Limb (tissue), 2 donors: ENCODE results near the gene OR1F1.

Source experiments
- DNase-seq, 2 donors: peaks; one replicate each; pipeline ENCODE4 v3.0.0-alpha.2; 2016; ENCODE audit errors: extremely low spot score in 2 of 2

The OR1F1 gene

DNA sequence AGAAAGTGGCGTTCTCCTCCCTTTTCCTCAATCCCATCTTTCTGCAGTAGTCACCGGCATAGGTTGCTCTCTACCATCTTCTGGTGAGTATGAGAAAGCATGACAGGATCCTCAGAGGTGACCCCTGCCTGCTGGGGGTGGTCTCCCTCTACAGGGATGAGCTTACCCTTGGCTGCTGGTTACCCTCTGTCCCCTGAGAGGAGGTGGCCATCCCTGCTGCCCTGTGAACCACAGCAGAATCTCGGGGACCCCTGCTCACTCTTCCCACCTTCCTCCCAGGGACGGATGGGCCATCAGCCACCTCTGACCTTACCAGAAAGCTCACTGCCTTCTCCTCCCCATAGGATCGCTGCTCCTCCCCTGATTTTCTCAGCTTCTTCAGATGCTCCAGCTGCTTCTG lies 60.6 kb downstream of the OR1F1 start:
- DNase-seq = no peak

DNA sequence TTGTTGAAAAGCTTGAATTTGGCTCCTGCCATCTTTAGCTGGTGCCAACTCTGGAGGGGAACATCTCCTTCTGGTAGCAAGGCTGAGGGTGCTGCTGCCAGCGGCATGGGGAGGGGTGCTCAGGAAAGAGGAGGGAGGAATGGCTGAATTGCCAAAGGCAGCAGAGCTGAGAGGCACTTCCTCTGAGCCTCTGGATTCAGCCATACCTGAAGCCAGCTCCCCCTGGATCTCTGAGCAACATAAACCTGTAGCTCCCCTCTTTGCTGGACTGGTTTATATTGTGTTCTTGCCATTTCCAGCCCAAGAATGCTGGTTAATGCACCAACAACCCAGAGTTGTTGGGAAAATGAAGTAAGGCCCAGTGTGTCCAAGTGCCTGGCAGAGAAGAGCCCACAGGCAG lies 61.0 kb downstream of the OR1F1 start:
- no peak for DNase-seq

DNA sequence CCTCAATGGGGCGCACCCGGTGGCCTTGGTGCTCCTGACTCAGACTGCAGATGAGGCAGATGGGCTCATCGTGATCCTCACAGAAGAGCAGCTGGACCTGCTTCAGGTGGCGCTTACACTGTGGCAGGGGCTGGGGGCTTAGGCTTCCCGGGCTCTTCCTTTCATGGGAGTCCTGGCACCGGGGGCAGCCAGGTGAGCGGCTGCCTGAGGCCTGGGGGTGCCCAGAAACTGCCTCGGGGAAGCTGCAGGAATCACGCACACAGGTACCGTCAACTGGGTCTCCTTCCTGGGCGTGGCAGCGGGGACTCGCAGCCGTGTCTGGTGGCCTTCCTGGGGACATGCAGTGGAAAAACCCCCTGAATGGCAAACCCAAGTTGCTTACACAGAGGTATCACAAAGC lies 61.4 kb downstream of the OR1F1 start:
- DNase-seq = no peak

DNA sequence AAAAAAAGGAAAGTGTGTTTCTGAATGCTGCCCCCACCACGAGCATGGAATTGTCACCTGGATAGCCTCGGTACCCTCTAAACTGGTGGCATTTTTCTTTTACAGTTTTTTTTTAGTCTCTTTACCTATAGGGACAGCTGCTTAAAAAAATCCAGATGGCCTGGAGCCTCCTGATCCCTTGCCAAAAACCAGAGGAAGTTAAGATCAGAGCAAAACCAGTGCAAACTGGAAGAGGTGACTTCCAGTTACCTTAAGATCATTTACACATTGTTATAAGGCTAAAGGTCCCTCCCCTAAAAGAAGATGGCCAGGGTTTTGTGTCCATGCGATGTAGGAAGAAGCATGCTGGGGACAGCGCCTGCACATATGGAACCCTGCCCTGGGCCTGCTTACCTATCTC lies 65.0 kb downstream of the OR1F1 start:
- DNase-seq = no peak

DNA sequence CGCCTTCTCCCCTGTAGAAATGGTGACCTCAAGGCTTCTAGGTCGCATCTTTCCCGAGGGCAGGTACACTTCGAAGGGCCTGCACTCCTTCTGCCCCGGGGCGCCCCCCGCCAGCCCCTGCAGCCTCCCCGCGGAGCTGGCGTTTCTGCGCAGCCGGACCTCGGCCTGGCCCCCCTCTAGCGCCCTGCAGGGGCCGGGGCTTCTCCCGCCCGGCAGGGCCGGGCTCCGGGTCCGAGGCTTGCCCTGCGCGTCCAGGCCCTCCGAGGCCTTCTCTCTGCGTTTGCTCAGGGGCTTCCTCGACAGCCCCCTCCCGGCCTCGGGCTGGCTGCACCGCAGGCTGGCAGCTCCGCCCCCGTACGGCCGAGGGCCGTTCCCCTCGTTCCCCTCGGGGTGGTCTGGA lies 66.3 kb downstream of the OR1F1 start:
- no peak for DNase-seq
